MCF 10A (cell line): Measurements from ENCODE around the gene PDE1C. TPM values are rescaled to one million over a fixed set of nuclear protein-coding genes. Genes with fewer than 3 reads are reported as not detected.

Source experiments
- BruUV-seq: library from RNA; stranded (reverse); fragments of 400-500 nt; replicated peaks from 2 replicates; lab custom pipeline; 2021; lab: Mats Ljungman, UMichigan
- CTCF ChIA-PET: fragments of 300-600 bp; sonication (Branson Sonifier 250); formaldehyde crosslinking; extraction: SDS; loops from one replicate; lab custom pipeline; 2021; ENCODE audit warnings: antibody characterized with exemption, inconsistent platforms; lab: Yijun Ruan, JAX
- POLR2A ChIA-PET: fragments of 300-600, 350-650 bp; sonication (Branson Sonifier 250); formaldehyde crosslinking; extraction: SDS; loops from one replicate; lab custom pipeline; 2020; ENCODE audit warnings: antibody characterized with exemption, inconsistent platforms; lab: Yijun Ruan, JAX
- DNase-seq: peaks from one replicate; pipeline ENCODE4 v3.0.0-alpha.2; 2018; ENCODE audit not compliant: unreplicated experiment
- H3K27ac Mint-ChIP-seq: one replicate; pipeline ENCODE4 v1.8.0; 2022; ENCODE audit warnings: mild to moderate bottlenecking, low read depth, mixed read lengths; ENCODE audit not compliant: unreplicated experiment
- H3K27me3 Mint-ChIP-seq: one replicate; pipeline ENCODE4 v1.8.0; 2022; ENCODE audit warnings: mixed read lengths; ENCODE audit not compliant: insufficient read depth, unreplicated experiment
- H3K36me3 Mint-ChIP-seq: one replicate; pipeline ENCODE4 v1.8.0; 2022; ENCODE audit warnings: mild to moderate bottlenecking, moderate library complexity, mixed read lengths; ENCODE audit not compliant: insufficient read depth, unreplicated experiment
- H3K4me1 Mint-ChIP-seq: one replicate; pipeline ENCODE4 v1.8.0; 2022; ENCODE audit warnings: mixed read lengths; ENCODE audit not compliant: insufficient read depth, unreplicated experiment
- H3K4me3 Mint-ChIP-seq: one replicate; pipeline ENCODE4 v1.8.0; 2022; ENCODE audit warnings: mild to moderate bottlenecking, moderate library complexity, mixed read lengths; ENCODE audit not compliant: unreplicated experiment
- H3K9me3 Mint-ChIP-seq: one replicate; pipeline ENCODE4 v1.8.0; 2022; ENCODE audit warnings: mixed read lengths; ENCODE audit not compliant: unreplicated experiment
- intact Hi-C: fragments of 100-400 bp; cut with micrococcal nuclease; formaldehyde crosslinking; loops from 2 replicates; pipeline ENCODE4 v1.14.1; 2022
- total RNA-seq: library from RNA; stranded (reverse); gene quantifications from 2 replicates; pipeline ENCODE4 v1.2.3, GENCODE V29; 2022
- TF ChIP-seq, protein P1 (sequence below): fragments of 200-600 bp; IDR thresholded peaks from one replicate; pipeline ENCODE4 v1.8.0; 2022; ENCODE audit warnings: antibody characterized with exemption, mild to moderate bottlenecking; ENCODE audit not compliant: unreplicated experiment

PDE1C gene
- total RNA-seq, 1 experiment from 2014 or later, result 0.14 TPM

DNA sequence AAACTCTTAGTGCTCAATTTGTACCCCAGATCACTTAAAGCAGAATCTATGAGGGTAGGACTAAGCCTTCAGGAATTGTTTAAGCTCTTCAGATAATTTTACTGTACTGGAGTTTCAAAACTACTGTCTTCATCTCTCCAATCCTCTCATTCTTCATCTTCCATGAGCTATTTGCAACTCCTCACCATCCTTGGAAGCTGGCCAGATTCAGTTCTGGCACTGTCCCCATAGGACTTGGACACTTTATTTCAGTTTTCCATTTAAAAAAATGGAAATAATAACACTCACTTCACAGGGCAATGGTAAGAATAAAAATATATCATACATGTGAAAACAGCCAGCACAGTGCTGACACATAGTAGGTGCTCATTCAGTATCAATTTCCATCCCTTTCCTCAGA is 308.6 kb downstream of the PDE1C start:
- no peak for DNase-seq
- no TSS peak for BruUV-seq
- ChIA-PET POLR2A (no interaction called here), CTCF (interaction anchor here (0.7 to 0.9 kb wide), 2 partner anchors 17 to 754 kb away, joined by 3 read pairs; no protein-coding TSS in a partner anchor)
- Mint-ChIP-seq H3K27me3 (no peaks in the 10 kb centered on the region), H3K27ac (no peak overlapping the region), H3K36me3 (no peaks in the 10 kb centered on the region), H3K4me3 (no peak overlapping the region), H3K9me3 (no peaks in the 10 kb centered on the region), H3K4me1 (no peaks in the 10 kb centered on the region)
- intact Hi-C loops, result no loop called here
- TF ChIP-seq, protein P1, sequence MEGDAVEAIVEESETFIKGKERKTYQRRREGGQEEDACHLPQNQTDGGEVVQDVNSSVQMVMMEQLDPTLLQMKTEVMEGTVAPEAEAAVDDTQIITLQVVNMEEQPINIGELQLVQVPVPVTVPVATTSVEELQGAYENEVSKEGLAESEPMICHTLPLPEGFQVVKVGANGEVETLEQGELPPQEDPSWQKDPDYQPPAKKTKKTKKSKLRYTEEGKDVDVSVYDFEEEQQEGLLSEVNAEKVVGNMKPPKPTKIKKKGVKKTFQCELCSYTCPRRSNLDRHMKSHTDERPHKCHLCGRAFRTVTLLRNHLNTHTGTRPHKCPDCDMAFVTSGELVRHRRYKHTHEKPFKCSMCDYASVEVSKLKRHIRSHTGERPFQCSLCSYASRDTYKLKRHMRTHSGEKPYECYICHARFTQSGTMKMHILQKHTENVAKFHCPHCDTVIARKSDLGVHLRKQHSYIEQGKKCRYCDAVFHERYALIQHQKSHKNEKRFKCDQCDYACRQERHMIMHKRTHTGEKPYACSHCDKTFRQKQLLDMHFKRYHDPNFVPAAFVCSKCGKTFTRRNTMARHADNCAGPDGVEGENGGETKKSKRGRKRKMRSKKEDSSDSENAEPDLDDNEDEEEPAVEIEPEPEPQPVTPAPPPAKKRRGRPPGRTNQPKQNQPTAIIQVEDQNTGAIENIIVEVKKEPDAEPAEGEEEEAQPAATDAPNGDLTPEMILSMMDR, result no peak

DNA sequence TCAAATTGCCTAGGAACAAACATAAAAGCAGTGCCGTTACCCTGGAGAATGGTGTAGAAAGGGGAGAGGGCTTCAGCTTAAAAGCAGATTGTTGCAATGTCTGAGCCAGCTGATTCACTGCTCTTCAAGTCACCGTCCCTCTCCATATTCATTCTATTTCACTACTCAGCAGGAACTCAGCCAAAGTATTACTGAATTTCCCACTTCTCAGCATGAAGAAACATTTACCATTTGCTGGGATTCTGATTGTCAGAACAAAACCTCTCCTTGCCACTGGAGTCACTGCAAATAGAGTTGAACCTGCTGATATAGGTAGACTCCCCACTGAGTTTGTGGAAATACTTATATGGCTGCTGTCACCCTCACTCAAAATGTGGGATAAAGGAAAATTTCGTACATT is 311.5 kb downstream of the PDE1C start:
- ChIA-PET CTCF (interaction anchor here (1.4 kb wide), 1 partner anchor 599 kb away, joined by 4 read pairs; no protein-coding TSS in a partner anchor), POLR2A (no interaction called here)
- Mint-ChIP-seq H3K36me3 (no peaks in the 10 kb centered on the region), H3K4me3 (no peak overlapping the region), H3K27me3 (no peaks in the 10 kb centered on the region), H3K27ac (no peak overlapping the region), H3K9me3 (no peaks in the 10 kb centered on the region), H3K4me1 (no peaks in the 10 kb centered on the region)
- DNase-seq, result no peak
- intact Hi-C loops, result no loop called here
- no TSS peak for BruUV-seq
- TF ChIP-seq, protein P1, result no peak

DNA sequence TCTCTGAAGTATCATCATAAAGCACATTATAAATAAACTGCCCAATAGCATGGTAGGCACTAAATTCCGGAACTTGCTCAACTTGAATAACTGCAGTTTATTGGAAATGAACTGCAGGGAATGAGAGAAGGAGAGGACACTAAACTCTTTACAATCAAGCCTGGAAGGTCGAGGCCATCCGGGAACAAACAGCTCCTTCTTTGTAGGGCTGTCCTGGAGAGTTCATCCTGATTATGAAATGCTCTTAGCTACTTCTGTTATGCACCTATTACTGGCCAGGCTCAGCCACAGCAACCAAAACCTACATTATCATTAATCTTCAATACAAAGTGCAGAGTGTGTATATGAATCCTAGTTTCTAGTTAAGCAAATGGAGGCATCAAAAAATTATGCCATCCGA is 318.5 kb downstream of the PDE1C start:
- Mint-ChIP-seq H3K4me3 (no peak overlapping the region), H3K27ac (no peak overlapping the region), H3K9me3 (no peaks in the 10 kb centered on the region), H3K27me3 (no peaks in the 10 kb centered on the region), H3K4me1 (peaks cover 5% of the 10 kb centered on the region), H3K36me3 (no peaks in the 10 kb centered on the region)
- ChIA-PET CTCF (interaction anchor here (0.7 to 0.9 kb wide), 2 partner anchors 618 to 1529 kb away, joined by 3 read pairs; no protein-coding TSS in a partner anchor), POLR2A (no interaction called here)
- TF ChIP-seq, protein P1, result no peak
- DNase-seq, result no peak
- intact Hi-C loops, result no loop called here
- no TSS peak for BruUV-seq

DNA sequence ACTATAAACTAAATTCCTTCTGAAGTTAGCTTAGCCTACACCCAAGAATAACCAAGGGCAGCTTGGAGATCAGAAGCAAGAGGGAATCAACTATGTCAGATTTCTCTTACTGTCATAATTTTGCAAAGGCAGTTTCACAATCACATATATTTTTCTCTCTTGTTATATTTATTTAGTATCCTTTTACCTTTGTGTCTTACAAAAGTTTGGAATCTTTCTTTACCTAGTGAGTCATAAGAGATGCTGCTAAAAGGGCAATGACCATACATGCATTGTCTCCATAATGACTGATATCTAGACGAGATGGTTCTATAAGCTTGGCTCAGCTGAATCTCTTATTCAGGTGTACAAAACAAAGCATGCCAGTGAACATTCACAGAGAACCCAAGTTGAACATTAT is 322.1 kb downstream of the PDE1C start:
- Mint-ChIP-seq H3K27me3 (peaks cover 8% of the 10 kb centered on the region), H3K4me1 (peaks cover 5% of the 10 kb centered on the region), H3K27ac (no peak overlapping the region), H3K36me3 (no peaks in the 10 kb centered on the region), H3K4me3 (no peak overlapping the region), H3K9me3 (no peaks in the 10 kb centered on the region)
- no peak for DNase-seq
- TF ChIP-seq, protein P1, result no peak
- BruUV-seq, result no TSS peak
- intact Hi-C loops, result loop anchor here (10.0 kb wide), 1 partner anchor 297 kb away; no protein-coding TSS in a partner anchor
- ChIA-PET POLR2A (no interaction called here), CTCF (interaction anchor here (0.5 to 2.5 kb wide), 6 partner anchors 441 to 1628 kb away, joined by 3 to 13 read pairs (median 3); no protein-coding TSS in a partner anchor)
